Stimulated activated CD8-positive, alpha-beta memory T cell treated with anti-CD3 and anti-CD28 coated beads, Interleukin-15, amount 100 ng/mL, for 24 hours (primary cell): ENCODE measurements around the gene CDC42BPG.
A peak's percentile ranks its signal among the peaks of the same experiment; 100 is the strongest.
"Not testable (repeated sequence)": the region's sequence is repeated elsewhere in the genome, so short reads cannot be mapped to it uniquely, and the experiment has no call there.

Experiments
- DNase-seq: peaks from one replicate; pipeline ENCODE4 v3.0.0-alpha.2; 2020; ENCODE audit warnings: low read depth

The CDC42BPG gene

DNA sequence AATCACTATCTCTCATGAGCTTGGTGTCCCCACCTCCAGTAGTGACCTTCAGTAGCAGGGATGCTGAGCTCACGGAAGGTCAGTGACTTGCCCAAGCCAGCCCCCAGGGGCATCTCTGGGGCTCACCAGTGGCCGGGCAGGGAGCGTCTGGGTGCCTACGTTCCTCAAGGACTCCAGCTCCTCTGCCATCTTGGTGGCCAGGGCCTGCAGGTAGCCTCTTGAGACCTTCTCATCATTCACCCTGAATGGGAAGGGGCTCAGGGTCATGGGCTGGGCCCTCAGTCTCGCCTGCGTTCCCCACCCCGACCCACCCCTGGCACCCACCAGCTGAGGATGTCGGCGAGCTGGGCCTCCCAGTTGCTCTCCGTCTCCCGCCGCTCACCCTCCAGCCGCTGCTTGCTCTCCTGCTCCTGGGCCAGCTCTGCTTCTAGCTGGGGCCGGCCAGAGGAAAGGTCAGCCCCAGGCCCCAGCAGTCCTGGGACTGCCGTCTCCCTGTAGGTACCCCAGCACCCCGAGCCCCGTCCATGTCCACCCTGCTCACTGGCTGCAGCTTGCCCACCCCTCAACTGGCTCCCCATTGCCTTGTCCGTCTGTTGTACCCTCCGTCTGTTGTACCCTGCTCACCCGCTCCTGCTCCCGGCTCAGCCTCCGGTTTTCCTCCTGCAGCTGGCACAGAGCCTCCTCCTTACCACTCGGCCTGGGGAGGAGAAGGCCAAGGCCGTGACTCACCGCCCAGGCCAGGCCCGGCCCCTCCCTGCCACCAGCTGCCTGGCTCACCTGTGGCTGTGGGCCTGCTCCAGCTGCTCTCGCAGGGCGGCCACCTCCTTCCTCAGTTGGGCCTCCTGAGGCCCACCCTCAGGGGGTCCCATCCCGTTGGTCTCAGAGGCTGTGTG, 9.5 kb downstream of the CDC42BPG start:
- DNase-seq = no peak

DNA sequence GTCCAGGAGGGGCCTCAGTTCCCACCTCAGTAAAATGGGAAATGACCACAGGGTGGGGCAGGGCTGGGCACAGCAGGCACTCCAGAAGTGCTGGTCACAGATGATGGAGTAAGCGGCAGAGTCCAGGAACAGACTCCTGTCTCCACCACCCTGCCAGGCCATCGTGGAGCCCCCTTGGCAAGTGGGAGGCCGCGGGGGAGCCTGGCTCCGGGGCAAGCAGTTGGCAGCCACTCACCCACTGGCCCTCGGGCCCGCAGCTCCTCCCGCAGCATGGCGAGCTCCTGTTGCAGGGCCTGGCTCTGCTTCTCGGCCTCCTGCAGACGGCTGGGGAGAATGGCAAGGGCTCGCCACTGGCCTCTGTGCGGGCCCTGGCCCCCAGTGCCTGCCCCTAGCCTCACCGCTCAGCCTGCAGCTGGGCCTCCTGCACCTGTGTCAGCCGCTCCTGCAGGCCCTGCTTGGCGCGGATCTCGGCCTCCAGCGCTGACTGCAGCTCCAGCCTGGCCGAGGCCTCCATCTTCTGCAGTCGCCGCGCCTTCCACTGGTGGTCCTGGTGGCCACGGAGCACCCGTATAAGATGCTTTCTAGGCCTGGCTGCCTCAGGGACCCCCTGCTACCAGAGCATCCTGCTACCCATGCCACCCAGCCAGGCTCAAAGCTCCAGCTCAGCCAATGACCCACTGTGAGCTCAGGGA, 10.3 kb downstream of the CDC42BPG start:
- DNase-seq = no peak

- no peak for DNase-seq
Observed at GRCh38 chr11:64833509-64833908, 10.9 kb downstream of the CDC42BPG start.

DNA sequence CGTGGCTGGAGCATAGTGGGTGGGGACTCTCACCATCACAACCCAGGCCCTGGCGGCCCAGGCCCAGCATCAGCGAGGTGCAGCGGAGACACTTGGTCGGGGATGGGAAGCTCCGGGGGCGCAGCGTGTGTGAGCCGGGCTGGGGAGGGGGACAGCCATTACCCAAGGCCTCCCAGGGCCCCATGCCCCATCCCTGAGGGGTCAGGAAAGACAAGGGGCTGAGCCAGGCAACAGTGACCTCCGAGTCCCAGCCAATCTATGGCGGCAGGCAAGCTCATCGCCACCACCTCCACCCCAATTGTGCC, 11.3 kb downstream of the CDC42BPG start:
- no peak for DNase-seq

DNA sequence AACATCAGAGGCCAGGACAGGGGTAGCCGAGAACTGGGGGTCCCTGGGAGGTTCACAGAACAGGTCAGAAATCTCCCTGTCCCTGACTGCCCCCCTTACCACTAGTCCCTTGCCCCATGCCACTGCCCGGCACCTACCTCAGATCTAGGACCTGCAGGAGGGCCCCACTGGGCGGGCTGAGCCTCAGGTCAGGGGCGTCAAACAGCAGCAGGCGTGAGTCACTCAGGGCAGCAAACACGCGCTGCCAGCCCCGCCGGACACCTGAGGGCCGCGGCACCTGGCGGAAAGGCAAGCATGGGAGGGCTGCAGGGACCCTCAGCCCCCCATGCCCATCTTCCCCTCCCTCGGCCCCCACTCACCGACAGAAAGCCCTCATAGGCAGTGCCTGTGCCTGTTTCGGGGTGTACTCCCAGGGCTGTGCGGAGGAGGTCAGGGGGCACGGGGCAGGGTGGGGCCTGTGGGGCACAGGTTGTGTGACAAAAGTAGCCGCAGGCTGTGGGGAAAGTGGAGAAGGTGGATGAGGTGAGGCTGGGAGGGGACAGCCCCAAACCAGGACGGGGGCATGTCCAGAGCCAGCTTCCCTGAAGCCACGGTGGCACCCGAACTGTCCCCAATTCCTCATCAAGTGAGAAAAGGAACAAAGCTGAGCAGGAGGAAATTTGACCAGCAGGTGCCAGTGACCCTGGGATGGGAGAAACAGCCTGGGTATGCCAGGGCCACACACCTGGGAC, 11.8 kb downstream of the CDC42BPG start:
- DNase-seq = no peak

DNA sequence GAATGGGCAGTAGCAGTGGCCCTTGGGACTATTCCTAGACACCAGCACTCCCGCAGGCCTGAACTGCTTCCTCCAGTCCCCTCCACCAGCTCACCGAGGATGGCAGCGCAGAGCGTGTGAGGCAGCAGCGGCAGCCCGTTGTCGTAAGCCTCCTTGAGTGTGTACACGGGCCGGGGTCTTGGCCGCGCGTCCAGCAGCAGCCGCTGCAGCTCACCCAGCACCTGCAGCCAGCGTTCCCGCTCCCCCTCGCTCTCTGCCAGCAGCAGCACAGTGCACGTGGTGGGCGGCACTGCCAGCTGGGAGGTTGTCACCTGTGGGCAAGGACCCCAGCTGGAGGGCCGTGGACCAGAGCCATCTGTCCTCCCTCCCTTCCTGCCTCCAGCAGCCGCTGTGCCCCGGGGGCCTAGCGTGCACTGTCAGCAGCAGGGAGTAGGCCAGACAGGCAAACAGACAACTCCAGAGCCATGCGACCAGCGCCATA, 13.0 kb downstream of the CDC42BPG start:
- DNase-seq = no peak

GRCh38 chr11:64829536-64830251, 14.8 kb downstream of the CDC42BPG start:
- no peak for DNase-seq

- no peak for DNase-seq
Observed at GRCh38 chr11:64827451-64827839, 17.0 kb downstream of the CDC42BPG start.

DNA sequence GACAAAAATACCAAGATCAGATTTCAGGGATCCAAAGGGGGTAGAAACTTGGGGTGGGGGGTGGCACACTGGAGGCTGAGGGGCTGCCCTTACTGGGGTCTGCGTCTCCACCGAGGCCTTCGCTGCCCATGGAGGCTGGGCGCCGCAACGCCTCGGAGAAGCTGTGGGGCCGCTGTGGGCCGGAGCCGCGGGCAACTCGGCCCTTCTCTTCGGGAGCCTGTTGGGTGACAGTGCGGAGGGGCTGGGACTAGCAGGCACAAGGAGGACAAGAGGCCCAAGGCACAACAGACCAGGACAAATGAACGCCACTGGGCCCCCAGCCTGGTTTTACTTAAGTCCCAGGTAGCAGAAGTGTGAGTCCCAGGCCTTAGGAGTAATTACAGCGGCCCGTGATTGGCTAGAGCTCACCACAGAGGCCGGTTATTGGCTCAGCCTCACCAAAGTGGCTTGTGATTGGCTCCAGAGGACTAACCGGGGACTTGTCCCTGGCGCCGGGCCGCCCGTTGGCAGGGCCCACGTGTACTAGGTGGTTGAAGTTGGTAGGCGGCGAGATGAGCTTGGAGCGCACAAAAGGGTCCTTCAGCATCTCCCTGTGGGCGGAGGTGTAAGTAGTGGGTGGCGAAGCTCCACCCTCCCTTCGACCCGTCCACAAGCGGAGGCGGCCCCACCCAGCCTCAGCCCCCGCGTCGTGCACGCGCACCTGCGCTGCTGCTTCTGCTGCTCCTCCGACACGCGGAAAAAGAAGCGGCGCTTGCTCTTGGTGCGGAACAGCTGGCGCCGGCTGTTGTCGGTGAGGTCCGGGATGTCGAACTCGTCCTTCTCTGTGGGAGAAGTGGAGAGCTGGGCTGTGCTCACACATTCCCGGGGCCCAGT, 17.6 kb downstream of the CDC42BPG start:
- no peak for DNase-seq

GRCh38 chr11:64826062-64826461, 18.4 kb downstream of the CDC42BPG start:
- no peak for DNase-seq

DNA sequence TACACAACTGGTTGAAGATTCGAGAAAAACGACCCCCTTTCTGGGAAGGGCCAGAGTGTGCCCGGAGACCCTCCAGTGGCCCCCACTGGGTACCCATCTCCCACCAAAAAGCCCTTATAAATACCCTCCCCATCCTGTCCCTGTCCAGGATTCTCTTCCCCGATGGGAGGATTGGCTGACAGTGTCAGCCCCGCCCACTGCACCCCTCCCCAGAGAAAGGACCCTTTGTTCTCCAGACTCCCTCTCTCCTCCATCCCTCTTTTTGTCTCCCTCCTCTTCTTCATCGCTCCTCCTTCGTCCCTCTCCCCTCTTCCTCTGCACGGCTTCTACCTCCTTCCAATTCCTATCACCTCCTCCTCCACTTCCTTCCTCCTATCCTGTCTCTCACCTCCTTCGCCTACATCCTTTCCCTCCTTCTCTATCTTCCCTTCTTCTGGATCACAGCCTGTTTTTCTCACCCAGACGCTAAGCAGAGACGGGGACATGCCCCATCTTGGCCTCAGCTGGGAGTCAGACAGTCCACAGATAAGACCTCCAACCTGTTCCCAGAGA, 20.8 kb downstream of the CDC42BPG start:
- no peak for DNase-seq

DNA sequence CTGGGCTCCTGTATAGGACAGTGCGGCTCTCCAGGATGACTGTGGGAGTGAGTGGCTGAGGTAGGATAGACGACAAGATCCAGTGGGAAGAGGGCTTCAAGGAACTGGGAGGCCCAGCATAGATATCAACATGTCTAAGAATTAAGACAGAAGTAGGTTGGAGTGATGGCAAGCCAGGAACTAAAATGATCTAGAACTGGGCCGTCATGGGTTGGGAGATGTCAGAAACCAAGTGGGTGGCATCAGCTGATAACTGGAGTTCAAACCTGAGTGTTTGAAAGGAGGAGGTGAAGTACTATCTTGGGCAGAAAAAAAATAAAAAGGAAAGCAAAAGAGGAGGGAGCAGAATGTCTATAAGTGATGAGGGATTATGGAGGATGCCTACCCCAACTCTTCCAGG, 27.0 kb downstream of the CDC42BPG start:
- DNase-seq = no peak

DNA sequence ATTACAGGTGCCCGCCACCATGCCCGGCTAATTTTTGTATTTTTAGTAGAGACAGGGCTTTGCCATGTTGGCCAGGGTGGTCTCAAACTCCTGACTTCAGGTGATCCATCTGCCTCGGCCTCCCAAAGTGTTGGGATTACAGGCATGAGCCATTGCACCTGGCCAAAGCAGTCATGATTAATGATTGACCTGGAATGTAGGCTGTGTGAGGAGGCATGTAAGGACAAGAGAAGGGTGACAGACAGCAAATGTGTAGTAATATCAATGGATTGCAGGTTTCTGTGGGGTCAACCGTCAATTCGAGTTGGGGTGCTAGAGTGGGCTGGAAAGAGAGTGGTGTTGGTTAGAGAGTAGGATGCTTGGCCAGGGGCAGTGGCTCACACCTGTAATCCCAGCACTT, 29.0 kb downstream of the CDC42BPG start:
- DNase-seq = not testable (repeated sequence)

- DNase-seq = no peak
Observed at GRCh38 chr11:64814712-64815187, 29.7 kb downstream of the CDC42BPG start.

GRCh38 chr11:64813826-64814225, 30.6 kb downstream of the CDC42BPG start:
- DNase-seq = no peak

DNA sequence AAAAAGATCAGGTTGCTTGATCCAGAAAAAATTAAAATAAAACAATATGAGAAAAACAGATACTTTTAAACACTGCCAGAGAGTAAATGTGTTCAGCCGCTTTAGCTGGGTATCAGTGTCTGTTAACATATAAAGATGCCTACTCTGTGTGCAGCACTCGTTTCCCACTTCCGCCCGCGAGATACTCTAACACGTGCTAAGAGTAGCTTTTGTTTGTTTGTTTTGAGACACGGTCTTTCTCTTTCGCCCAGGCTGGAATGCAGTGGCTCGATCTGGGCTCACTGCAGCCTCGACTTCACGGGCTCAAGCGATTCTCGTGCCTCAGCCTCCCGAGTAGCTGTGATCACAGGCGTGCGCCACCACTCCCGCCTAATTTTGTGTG, 33.6 kb downstream of the CDC42BPG start:
- DNase-seq = no peak

GRCh38 chr11:64810271-64810890, 34.1 kb downstream of the CDC42BPG start, which contains the start of gene MEN1:
MEN1 (minus strand) TSS chr11:64810551; CDS start chr11:64810109, 442 bp downstream.
- peak; percentile 56 for DNase-seq

DNA sequence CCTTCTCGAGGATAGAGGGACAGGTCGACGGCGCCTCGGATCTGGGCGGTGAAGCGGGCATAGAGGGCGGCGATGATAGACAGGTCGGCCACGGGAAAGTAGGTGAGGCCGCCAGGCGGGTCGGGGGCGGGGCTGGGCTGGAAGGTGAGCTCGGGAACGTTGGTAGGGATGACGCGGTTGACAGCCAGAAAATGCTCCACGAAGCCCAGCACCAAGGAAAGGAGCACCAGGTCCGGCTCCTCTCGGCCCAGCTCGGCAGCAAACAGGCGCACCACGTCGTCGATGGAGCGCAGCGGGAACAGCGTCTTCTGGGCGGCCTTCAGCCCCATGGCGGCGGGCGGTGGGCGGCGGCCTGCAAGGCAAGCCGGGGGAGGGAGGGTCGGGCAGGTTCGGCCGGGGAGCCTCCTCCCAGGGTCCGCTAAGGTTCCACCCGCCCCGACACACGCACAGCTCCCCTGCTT, 34.6 kb downstream of the CDC42BPG start:
- no peak for DNase-seq

GRCh38 chr11:64805481-64805880, 39.0 kb downstream of the CDC42BPG start:
- DNase-seq = no peak
